Omental fat pad (tissue), 4 donors: ENCODE results near the gene NFIX. TPM values are rescaled to one million over a fixed set of nuclear protein-coding genes. Genes with fewer than 3 reads are reported as not detected.

Experiments used
- ATAC-seq: fragments of 150-250 bp; one replicate; pipeline ENCODE4 v1.9.1; 2016; ENCODE audit warnings: mild to moderate bottlenecking, moderate library complexity; ENCODE audit not compliant: low FRiP score
- DNase-seq: peaks from one replicate; pipeline ENCODE4 v3.0.0-alpha.2; 2019; ENCODE audit warnings: low spot score
- CTCF ChIP-seq, 3 donors: fragments of 450-650 bp; IDR thresholded peaks; one replicate each; pipeline ENCODE4 v1.5.1; 2016 to 2017; ENCODE audit warnings: antibody characterized with exemption in 3 of 3, mild to moderate bottlenecking in 3 of 3, moderate library complexity in 2 of 3
- total RNA-seq, 4 donors: library from RNA; depleted of rRNA; stranded (reverse); fragments of >200 nt; gene quantifications; one replicate each; pipeline ENCODE4 v1.1.0, GENCODE V29; 2016

The NFIX gene
- total RNA-seq, 4 donors from 2014 or later = 39.5 to 53.1 (median 43.0) TPM

- DNase-seq (no peak), ATAC-seq (no peak)
Measured at GRCh38 chr19:13010992-13011652, 15.8 kb downstream of the NFIX start.

GRCh38 chr19:13011653-13012389 lies 16.5 kb downstream of the NFIX start:
- DNase-seq (no peak), ATAC-seq (no peak)
- TF ChIP-seq CTCF (IDR thresholded peaks at IDR 0.05) = no peak

More at GRCh38 chr19:13010992-13011652, 15.8 kb downstream of the NFIX start:
- TF ChIP-seq CTCF (IDR thresholded peaks at IDR 0.05) = no peak

- ATAC-seq = no peak
- DNase-seq = no peak
- TF ChIP-seq CTCF (IDR thresholded peaks at IDR 0.05) = no peak
Measured at GRCh38 chr19:13012390-13012689, 17.1 kb downstream of the NFIX start.

- ATAC-seq (no peak), DNase-seq (no peak)
- TF ChIP-seq CTCF (IDR thresholded peaks at IDR 0.05) = no peak
Measured at GRCh38 chr19:13012690-13013608, 17.7 kb downstream of the NFIX start.

- no peak for ATAC-seq
- no peak for DNase-seq
- no peak for TF ChIP-seq CTCF (IDR thresholded peaks at IDR 0.05)
Measured at GRCh38 chr19:13013649-13014048, 18.4 kb downstream of the NFIX start.

- DNase-seq (no peak), ATAC-seq (no peak)
- no peak for TF ChIP-seq CTCF (IDR thresholded peaks at IDR 0.05)
Measured at GRCh38 chr19:13014101-13014920, 19.0 kb downstream of the NFIX start.
